Hepatocyte (in vitro differentiated cells): ENCODE data around the gene PUSL1. TPM values are rescaled to one million over a fixed set of nuclear protein-coding genes. Genes with fewer than 3 reads are reported as not detected.
A peak's percentile ranks its signal among the peaks of the same experiment; 100 is the strongest.

ENCODE experiments used
- DNase-seq: peaks from one replicate; pipeline ENCODE4 v3.0.0-alpha.2; 2016; ENCODE audit warnings: low spot score
- H2AFZ ChIP-seq: fragments of 200-600 bp; sonication (generic); 2 replicates; pipeline ENCODE4 v1.6.0; 2016; ENCODE audit warnings: antibody characterized with exemption, mild to moderate bottlenecking
- H3K27ac ChIP-seq: fragments of 200-600 bp; sonication (generic); 2 replicates; pipeline ENCODE4 v1.5.1; 2016; ENCODE audit warnings: mild to moderate bottlenecking
- H3K27me3 ChIP-seq: fragments of 200-600 bp; sonication (generic); 2 replicates; pipeline ENCODE4 v1.6.1; 2016
- H3K36me3 ChIP-seq: fragments of 200-600 bp; sonication (generic); replicated peaks from 2 replicates; pipeline ENCODE4 v1.5.1; 2016; ENCODE audit warnings: low read depth; ENCODE audit not compliant: insufficient read depth
- H3K4me1 ChIP-seq: fragments of 200-600 bp; sonication (generic); 2 replicates; pipeline ENCODE4 v1.5.1; 2016; ENCODE audit warnings: mild to moderate bottlenecking, moderate library complexity; ENCODE audit not compliant: insufficient read depth
- H3K4me2 ChIP-seq: fragments of 200-600 bp; sonication (generic); 2 replicates; pipeline ENCODE4 v1.6.0; 2016
- H3K4me3 ChIP-seq: fragments of 200-600 bp; sonication (generic); 2 replicates; pipeline ENCODE4 v1.5.1; 2016; ENCODE audit warnings: mild to moderate bottlenecking
- H3K79me2 ChIP-seq: fragments of 200-600 bp; sonication (generic); 2 replicates; pipeline ENCODE4 v1.6.0; 2017; ENCODE audit warnings: mild to moderate bottlenecking
- H3K9me2 ChIP-seq: fragments of 200-600 bp; sonication (generic); replicated peaks from 2 replicates; pipeline ENCODE4 v1.6.0; 2017; ENCODE audit warnings: mild to moderate bottlenecking; ENCODE audit not compliant: insufficient read depth
- H3K9me3 ChIP-seq: fragments of 200-600 bp; sonication (generic); 2 replicates; pipeline ENCODE4 v1.5.1; 2016; ENCODE audit warnings: low read depth, mild to moderate bottlenecking
- H4K20me1 ChIP-seq: fragments of 200-600 bp; sonication (generic); 2 replicates; pipeline ENCODE4 v1.6.0; 2016; ENCODE audit warnings: mild to moderate bottlenecking; ENCODE audit not compliant: insufficient read depth, poor library complexity, severe bottlenecking
- EZH2 ChIP-seq: fragments of 200-600 bp; sonication (generic); IDR thresholded peaks from 2 replicates; pipeline ENCODE4 v1.6.1; 2016; ENCODE audit warnings: antibody characterized with exemption, mild to moderate bottlenecking, borderline replicate concordance
- EZH2phosphoT487 ChIP-seq: fragments of 200-600 bp; sonication (generic); IDR thresholded peaks from one replicate; pipeline ENCODE4 v1.6.1; 2018; ENCODE audit warnings: antibody characterized with exemption, mild to moderate bottlenecking, low read depth, moderate library complexity; ENCODE audit not compliant: unreplicated experiment, severe bottlenecking
- WGBS: methylation state at CpG from one replicate; pipeline ENCODE4 v1.1.6; 2016; ENCODE audit warnings: low lambda C conversion rate; ENCODE audit errors: missing lambda C conversion rate; 5-methylcytosine and 5-hydroxymethylcytosine counted together
- polyA plus RNA-seq: library from polyadenylated mRNA; unstranded; fragments of >200 nt; fragmentation: Nextera tagmentation; extraction: Ambion mirVana; gene quantifications from 2 replicates; pipeline ENCODE4 v1.2.1, GENCODE V29; 2016
- total RNA-seq: library from RNA; depleted of rRNA; stranded (reverse); fragments of >200 nt; gene quantifications from 2 replicates; pipeline ENCODE4 v1.2.3, GENCODE V29; 2014
- TF ChIP-seq, protein P1 (sequence below): fragments of 200-600 bp; sonication (generic); IDR thresholded peaks from 2 replicates; pipeline ENCODE4 v1.5.1; 2016; ENCODE audit warnings: antibody characterized with exemption, mild to moderate bottlenecking; ENCODE audit not compliant: poor library complexity

PUSL1 gene
- total and polyA plus RNA-seq, 2 experiments from 2014 or later, result 27.7 to 37.2 TPM

DNA sequence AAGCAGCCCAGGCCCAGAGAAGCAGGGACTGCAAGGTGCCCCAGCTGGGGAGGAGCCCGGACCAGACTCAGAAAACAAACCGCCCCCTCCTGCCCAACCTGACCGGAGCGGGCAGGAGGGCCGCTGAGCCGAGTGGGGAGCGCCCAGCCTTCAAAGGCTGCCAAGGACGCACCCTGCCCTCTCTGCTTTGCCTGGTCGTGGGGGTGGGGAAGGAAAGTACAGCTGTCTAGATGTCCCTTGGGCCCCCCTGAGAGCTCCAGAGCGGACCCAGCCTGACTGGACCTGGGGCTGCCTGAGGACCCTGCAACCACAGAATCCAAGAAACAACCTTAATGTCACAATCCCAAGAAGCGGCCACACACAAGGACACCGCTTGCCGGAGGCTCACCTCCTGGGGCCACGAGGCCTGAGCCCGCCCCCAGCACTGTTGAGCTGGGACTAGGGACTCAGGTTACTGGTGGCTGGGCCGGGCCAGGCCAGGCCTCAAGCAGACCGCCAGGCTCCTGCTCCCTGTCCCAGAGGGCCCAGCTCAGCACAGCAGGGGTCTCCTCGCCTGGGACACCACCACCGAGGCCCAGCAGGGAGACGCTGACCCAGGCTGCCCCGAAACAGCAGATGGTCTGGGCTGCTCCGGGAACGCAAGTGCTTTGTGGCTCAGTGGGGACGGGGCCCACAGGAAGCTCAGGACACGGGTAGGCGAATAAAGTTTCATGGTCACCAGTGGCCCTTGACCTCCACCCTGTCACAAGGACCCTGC lies 39.4 kb downstream of the PUSL1 start:
- no peaks in the 10 kb centered on the region for H3K9me2 ChIP-seq
- WGBS, result 22% methylated on average over 26 of the region's 26 CpGs
- no peaks in the 10 kb centered on the region for H3K9me3 ChIP-seq
- H3K79me2 ChIP-seq, result peaks cover 60% of the 10 kb centered on the region
- H3K4me2 ChIP-seq, result peak overlapping the region; percentile 99
- H4K20me1 ChIP-seq, result peaks cover 42% of the 10 kb centered on the region
- H3K27ac ChIP-seq, result peak overlapping the region; percentile 84
- H3K4me1 ChIP-seq, result peaks cover 39% of the 10 kb centered on the region
- H3K4me3 ChIP-seq, result peak overlapping the region; percentile 64
- peak; percentile 71 for DNase-seq
- H2AFZ ChIP-seq, result no peak overlapping the region
- TF ChIP-seq EZH2 (no peak), EZH2phosphoT487 (no peak)
- TF ChIP-seq, protein P1, sequence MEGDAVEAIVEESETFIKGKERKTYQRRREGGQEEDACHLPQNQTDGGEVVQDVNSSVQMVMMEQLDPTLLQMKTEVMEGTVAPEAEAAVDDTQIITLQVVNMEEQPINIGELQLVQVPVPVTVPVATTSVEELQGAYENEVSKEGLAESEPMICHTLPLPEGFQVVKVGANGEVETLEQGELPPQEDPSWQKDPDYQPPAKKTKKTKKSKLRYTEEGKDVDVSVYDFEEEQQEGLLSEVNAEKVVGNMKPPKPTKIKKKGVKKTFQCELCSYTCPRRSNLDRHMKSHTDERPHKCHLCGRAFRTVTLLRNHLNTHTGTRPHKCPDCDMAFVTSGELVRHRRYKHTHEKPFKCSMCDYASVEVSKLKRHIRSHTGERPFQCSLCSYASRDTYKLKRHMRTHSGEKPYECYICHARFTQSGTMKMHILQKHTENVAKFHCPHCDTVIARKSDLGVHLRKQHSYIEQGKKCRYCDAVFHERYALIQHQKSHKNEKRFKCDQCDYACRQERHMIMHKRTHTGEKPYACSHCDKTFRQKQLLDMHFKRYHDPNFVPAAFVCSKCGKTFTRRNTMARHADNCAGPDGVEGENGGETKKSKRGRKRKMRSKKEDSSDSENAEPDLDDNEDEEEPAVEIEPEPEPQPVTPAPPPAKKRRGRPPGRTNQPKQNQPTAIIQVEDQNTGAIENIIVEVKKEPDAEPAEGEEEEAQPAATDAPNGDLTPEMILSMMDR, result no peak
- no peaks in the 10 kb centered on the region for H3K27me3 ChIP-seq
- no peaks in the 10 kb centered on the region for H3K36me3 ChIP-seq

DNA sequence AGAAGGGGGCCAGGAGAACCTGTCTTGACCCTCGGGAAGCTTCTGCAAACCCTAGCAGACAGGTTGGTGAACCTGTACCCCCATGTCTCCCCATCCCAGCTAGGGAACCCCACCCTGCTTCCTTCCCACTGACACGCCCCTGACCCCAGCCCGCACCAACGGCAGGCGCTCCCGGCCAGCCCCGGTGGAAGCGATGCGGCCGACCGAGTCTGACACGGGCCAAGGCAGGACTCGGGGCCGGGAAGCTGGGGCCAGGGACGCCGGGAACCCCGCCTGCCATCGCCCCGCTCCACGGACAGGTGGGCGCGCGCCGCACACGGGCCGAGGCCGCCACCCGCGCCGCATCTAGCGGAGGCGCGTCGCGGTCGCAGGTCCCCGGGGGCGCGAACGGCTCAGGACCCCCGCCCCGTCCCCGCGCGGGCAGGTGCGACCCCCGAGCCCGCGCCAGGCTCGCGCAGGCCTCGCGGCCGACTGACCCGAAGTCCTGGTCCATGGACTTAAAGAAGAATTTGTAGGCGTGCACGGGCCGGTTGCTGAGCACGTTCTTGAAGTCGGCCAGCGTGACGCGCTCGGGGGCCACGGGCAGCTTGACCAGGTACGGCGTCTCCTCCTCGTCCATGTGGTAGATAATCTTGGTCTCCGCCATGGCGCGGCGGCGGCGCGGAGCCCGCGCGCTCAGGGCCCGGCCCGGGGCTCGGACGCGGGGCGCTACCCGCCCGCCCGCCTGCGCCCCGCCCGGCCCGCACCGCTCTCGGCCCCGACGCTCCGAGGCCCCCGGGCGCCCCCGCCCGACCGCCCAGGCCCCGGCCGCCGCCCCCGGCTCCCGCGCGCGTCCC lies 40.2 kb downstream of the PUSL1 start:
- no peak for TF ChIP-seq EZH2
- TF ChIP-seq EZH2phosphoT487, result no peak
- TF ChIP-seq, protein P1, result no peak
- Histone ChIP-seq H3K9me3 (no peaks in the 10 kb centered on the region), H3K9me2 (no peaks in the 10 kb centered on the region), H2AFZ (peak overlapping the region; percentile 71), H3K27me3 (no peaks in the 10 kb centered on the region), H4K20me1 (peaks cover 38% of the 10 kb centered on the region), H3K27ac (peak overlapping the region; percentile 84), H3K79me2 (peaks cover 52% of the 10 kb centered on the region), H3K36me3 (no peaks in the 10 kb centered on the region), H3K4me1 (peaks cover 39% of the 10 kb centered on the region), H3K4me3 (peak overlapping the region; percentile 64), H3K4me2 (peak overlapping the region; percentile 99)
- WGBS, result 2% methylated on average over 45 of the region's 109 CpGs
- peak; percentile 68 for DNase-seq

DNA sequence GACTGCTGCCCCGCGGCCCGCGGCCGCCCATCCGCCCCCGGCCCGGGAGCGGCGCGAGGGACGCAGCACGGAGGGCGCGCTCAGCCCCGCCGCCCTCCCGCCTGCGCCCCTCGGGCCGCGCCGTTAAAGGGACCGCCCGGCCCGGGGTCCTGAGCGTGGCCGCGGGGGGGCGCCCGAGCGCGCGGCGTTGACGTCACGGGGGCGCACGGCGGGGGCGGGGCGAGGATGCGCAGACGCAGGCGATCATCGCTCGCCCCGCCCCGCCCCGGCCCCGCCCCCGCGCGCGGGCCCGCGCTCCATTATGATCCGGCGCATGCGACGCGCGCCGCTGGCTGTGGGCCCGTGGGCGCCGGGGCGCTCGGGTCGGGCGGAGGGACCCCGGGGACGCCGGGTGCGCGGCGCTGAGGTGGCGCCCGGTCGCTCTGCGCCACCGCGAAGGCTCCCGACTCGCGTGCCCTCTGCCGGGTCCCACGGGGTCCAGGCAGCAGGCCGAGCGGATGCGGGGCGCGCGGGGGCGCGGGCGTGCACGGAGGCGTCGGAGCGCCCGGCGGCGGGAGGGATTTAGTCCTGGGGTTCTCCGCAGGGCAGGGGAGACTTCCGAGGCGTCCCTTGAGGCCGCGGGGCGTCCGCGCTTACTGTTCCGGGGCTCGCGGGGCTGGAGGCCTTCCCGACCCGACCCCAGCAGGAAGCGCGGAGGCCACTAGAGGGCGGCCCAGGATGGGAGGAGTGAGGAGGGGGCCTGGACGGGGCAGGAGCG lies 41.0 kb downstream of the PUSL1 start, which contains the start of gene DVL1:
Gene DVL1 (minus strand): TSS at position 163 of the 757 bp plus-strand sequence. CDS start 353 bp downstream, outside the sequence.
- 1% methylated on average over 39 of the region's 122 CpGs for WGBS
- H3K4me2 ChIP-seq, result peak within 1 kb of the TSS; percentile 99
- DNase-seq, result peak; percentile 86
- H3K9me3 ChIP-seq, result no peaks in the 10 kb centered on the region
- H3K79me2 ChIP-seq, result peaks cover 50% of the 10 kb centered on the region
- peaks cover 39% of the 10 kb centered on the region for H3K4me1 ChIP-seq
- H3K36me3 ChIP-seq, result no peaks in the 10 kb centered on the region
- peak within 1 kb of the TSS; percentile 74 for H2AFZ ChIP-seq
- peak within 1 kb of the TSS; percentile 92 for H3K4me3 ChIP-seq
- peaks cover 36% of the 10 kb centered on the region for H4K20me1 ChIP-seq
- no peaks in the 10 kb centered on the region for H3K27me3 ChIP-seq
- H3K9me2 ChIP-seq, result no peaks in the 10 kb centered on the region
- TF ChIP-seq EZH2 (no peak), EZH2phosphoT487 (no peak)
- TF ChIP-seq, protein P1, result peak; percentile 63
- H3K27ac ChIP-seq, result peak within 1 kb of the TSS; percentile 97
